Prostate gland (tissue), 2 donors: ENCODE measurements around the gene ZNF614. TPM values are rescaled to one million over a fixed set of nuclear protein-coding genes. Genes with fewer than 3 reads are reported as not detected.
"Not testable (repeated sequence)": the region's sequence is repeated elsewhere in the genome, so short reads cannot be mapped to it uniquely, and the experiment has no call there.

Experiments used
- DNase-seq: peaks from one replicate; pipeline ENCODE4 v3.0.0-alpha.2; 2019; ENCODE audit warnings: low spot score
- H3K27ac ChIP-seq, 2 donors: fragments of 200-600 bp; sonication (generic); 2 replicates each; pipeline ENCODE4 v1.5.1; 2017 to 2019
- H3K27me3 ChIP-seq: fragments of 200-600 bp; sonication (generic); replicated peaks from 2 replicates; pipeline ENCODE4 v1.5.1; 2019; ENCODE audit not compliant: insufficient read depth
- H3K36me3 ChIP-seq, 2 donors: fragments of 200-600 bp; sonication (generic); 1 replicate in 1 of 2; 2 replicates in 1 of 2; pipeline versions ENCODE4 v1.5.1 to v1.8.1; 2017 to 2019
- H3K4me1 ChIP-seq: fragments of 200-600 bp; sonication (generic); replicated peaks from 2 replicates; pipeline ENCODE4 v1.5.1; 2019
- H3K4me3 ChIP-seq, 2 donors: fragments of 200-600 bp; sonication (generic); 2 replicates each; pipeline ENCODE4 v1.5.1; 2017 to 2019
- H3K9me3 ChIP-seq: fragments of 200-600 bp; sonication (generic); 2 replicates; pipeline ENCODE4 v1.5.1; 2017
- POLR2A ChIP-seq: fragments of 450-650 bp; IDR thresholded peaks from one replicate; pipeline ENCODE4 v1.6.1; 2016; ENCODE audit warnings: antibody characterized with exemption, mild to moderate bottlenecking
- POLR2AphosphoS5 ChIP-seq: sonication (generic); formaldehyde crosslinking; IDR thresholded peaks from one replicate; pipeline ENCODE4 v1.6.1; 2017; ENCODE audit warnings: antibody characterized with exemption
- WGBS: methylation state at CpG from one replicate; pipeline ENCODE4 v1.1.5; 2018; 5-methylcytosine and 5-hydroxymethylcytosine counted together
- intact Hi-C: fragments of 100-400 bp; cut with DNase I; formaldehyde crosslinking; loops from one replicate; pipeline ENCODE4 v1.14.2; 2022
- total RNA-seq, 2 donors: library from RNA; depleted of rRNA; stranded (reverse); fragments of >200 nt; gene quantifications; one replicate each; pipeline ENCODE4 v1.1.0, GENCODE V29; 2016
- TF ChIP-seq, protein P1 (sequence below), 4 experiments: fragments of 200-600 bp in 2 of 4; fragments of 450-650 bp in 2 of 4; sonication (generic) in 2 of 4; IDR thresholded peaks; 1 replicate in 3 of 4; 2 replicates in 1 of 4; pipeline ENCODE4 v1.5.1; 2016 to 2019; ENCODE audit warnings: antibody characterized with exemption in 4 of 4, mild to moderate bottlenecking in 2 of 4, moderate library complexity in 2 of 4

ZNF614 gene
- total RNA-seq, 2 donors from 2014 or later: 12.7 to 15.4 TPM

DNA sequence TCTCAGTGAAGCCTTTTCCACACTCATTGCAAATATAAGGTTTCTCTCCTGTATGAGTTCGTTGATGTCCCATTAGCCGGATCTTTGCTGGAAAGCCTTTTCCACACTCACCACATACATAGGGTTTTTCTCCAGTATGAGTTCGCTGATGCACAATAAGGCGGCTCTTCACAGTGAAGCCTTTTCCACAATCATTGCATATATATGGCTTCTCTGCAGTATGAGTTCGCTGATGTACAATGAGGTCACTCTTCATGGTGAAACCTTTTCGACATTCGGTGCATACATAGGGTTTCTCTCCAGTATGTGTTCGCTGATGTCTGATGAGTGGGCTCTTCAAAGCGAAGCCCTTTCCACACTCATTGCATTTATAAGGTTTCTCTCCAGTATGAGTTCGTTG, 34.8 kb downstream of the ZNF614 start:
- no peak overlapping the region for H3K4me3 ChIP-seq
- no peak overlapping the region for H3K27ac ChIP-seq
- intact Hi-C loops: no loop called here
- H3K27me3 ChIP-seq: no peaks in the 10 kb centered on the region
- H3K36me3 ChIP-seq: peaks cover 12 to 32% of the 10 kb centered on the region in 2 donors
- no peak for DNase-seq
- H3K4me1 ChIP-seq: no peaks in the 10 kb centered on the region
- H3K9me3 ChIP-seq: peaks cover 10% of the 10 kb centered on the region
- TF ChIP-seq POLR2AphosphoS5: no peak
- TF ChIP-seq POLR2A: no peak
- TF ChIP-seq, protein P1, sequence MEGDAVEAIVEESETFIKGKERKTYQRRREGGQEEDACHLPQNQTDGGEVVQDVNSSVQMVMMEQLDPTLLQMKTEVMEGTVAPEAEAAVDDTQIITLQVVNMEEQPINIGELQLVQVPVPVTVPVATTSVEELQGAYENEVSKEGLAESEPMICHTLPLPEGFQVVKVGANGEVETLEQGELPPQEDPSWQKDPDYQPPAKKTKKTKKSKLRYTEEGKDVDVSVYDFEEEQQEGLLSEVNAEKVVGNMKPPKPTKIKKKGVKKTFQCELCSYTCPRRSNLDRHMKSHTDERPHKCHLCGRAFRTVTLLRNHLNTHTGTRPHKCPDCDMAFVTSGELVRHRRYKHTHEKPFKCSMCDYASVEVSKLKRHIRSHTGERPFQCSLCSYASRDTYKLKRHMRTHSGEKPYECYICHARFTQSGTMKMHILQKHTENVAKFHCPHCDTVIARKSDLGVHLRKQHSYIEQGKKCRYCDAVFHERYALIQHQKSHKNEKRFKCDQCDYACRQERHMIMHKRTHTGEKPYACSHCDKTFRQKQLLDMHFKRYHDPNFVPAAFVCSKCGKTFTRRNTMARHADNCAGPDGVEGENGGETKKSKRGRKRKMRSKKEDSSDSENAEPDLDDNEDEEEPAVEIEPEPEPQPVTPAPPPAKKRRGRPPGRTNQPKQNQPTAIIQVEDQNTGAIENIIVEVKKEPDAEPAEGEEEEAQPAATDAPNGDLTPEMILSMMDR (IDR thresholded peaks at IDR 0.05): no peak
- WGBS: 97% methylated on average over 10 of the region's 10 CpGs

DNA sequence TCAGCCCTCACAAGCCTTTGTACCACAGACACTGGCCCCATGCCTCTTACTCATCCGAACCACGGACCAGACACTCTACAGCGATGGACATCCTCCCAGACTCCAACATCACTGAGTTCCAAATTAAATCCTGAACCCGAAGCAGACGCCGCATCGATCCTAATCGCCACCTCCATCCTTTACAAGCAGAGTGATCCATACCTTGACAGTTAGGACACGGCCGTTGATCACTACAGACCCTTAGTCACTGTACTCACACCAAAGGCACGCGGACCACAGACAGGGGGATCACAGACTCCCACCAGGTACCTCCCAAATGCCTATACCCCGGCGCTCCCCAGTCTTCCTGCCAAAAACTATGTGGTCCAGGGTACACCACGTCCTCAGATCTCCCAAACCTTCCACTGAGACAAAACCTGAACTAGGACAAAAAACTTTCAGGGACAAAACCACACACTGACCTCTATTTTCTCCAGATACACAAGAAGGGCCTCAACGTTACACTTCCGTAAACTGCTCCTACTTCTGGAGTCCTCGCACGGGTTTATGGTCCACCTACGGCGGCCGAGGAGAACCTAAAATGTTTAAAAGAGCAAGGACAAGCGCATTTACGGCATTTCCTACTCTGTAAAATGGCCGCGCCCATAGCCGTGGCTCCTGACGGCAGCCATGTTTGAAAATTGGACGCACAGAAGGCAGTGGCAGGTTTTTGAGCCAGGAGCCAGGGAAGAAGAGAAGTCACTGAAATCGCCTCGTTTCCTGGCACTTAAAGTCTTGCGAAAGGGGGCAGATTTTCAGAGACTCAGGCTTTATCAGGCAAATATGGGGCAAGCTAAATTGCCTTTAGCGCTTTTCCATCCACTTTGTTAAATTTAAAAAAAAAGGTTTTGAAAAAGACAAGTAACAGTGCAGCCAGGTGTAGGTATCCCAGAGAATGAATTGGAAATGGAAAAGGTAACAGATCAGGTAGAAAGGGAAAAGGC, 41.6 kb downstream of the ZNF614 start, which contains the start of gene ZNF350:
Gene ZNF350 (minus strand): TSS at position 532 of the 983 bp plus-strand sequence. CDS start 12,480 bp downstream, outside the sequence.
- H3K4me1 ChIP-seq: no peaks in the 10 kb centered on the region
- H3K4me3 ChIP-seq: peak within 1 kb of the TSS; percentile 86 to 89
- H3K9me3 ChIP-seq: no peaks in the 10 kb centered on the region
- intact Hi-C loops: loop anchor here (5.0 kb wide), 1 partner anchor 59 kb away; the partner anchor contains the start of gene ZNF613
- H3K27ac ChIP-seq: peak within 1 kb of the TSS; percentile 83 to 88
- peak; percentile 98 for DNase-seq
- TF ChIP-seq, protein P1 (IDR thresholded peaks at IDR 0.05): peak in 1 of 4 experiments; percentile 7
- no peak for TF ChIP-seq POLR2A
- TF ChIP-seq POLR2AphosphoS5: peak; percentile 100
- H3K36me3 ChIP-seq: no peaks in the 10 kb centered on the region
- H3K27me3 ChIP-seq: no peaks in the 10 kb centered on the region
- 2% methylated on average over 33 of the region's 33 CpGs for WGBS

DNA sequence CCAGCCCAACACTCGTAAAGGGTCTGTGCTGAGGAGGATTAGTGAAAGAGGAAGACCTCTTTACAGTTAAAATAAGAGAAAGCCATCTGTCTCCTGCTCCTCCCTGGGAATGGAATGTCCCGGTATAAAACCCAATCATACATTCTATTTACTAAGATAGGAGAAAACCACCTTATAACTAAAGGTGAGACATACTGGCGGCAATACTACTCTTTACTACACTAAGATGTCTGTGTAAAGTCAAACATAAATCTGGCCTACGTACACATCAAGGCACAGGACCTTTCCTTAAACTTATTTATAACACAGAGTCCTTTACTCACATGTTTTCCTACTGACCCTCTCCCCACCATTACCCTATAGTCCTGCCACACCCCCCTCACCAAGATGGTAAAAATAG, 44.8 kb downstream of the ZNF614 start:
- TF ChIP-seq, protein P1 (IDR thresholded peaks at IDR 0.05): no peak
- TF ChIP-seq POLR2AphosphoS5: peak; percentile 34
- 60% methylated on average over 4 of the region's 4 CpGs for WGBS
- intact Hi-C loops: no loop called here
- Histone ChIP-seq H3K4me3 (no peak overlapping the region), H3K27ac (peak overlapping the region; percentile 41 to 88), H3K27me3 (no peaks in the 10 kb centered on the region), H3K9me3 (no peaks in the 10 kb centered on the region), H3K4me1 (peaks cover 3% of the 10 kb centered on the region), H3K36me3 (no peaks in the 10 kb centered on the region)
- DNase-seq: peak; percentile 58

DNA sequence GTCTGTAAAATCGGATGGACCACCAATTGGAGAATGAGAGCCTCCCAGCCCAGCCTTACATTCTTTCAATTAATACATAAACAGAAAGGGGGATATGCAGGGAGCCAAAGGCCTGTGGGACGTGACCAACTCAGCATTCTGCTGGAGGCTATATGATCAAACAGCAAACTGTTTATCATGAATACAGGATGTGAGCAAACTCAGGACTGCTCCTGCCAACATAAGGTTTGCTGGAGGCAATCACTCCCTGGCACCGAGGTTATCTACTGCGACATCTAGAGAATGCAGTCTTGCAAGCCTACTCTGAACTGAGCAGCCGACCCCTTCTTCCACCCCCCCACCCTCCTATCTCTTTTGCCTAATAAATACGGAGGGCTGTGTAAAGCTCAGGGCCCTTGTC, 47.3 kb downstream of the ZNF614 start:
- DNase-seq, H3K27me3 ChIP-seq, intact Hi-C loops, H3K36me3 ChIP-seq, H3K4me1 ChIP-seq, H3K9me3 ChIP-seq, H3K4me3 ChIP-seq: not testable (repeated sequence)
- peak overlapping the region; percentile 4 to 88 for H3K27ac ChIP-seq
- 70% methylated on average over 6 of the region's 6 CpGs for whole genome bisulfite sequencing

DNA sequence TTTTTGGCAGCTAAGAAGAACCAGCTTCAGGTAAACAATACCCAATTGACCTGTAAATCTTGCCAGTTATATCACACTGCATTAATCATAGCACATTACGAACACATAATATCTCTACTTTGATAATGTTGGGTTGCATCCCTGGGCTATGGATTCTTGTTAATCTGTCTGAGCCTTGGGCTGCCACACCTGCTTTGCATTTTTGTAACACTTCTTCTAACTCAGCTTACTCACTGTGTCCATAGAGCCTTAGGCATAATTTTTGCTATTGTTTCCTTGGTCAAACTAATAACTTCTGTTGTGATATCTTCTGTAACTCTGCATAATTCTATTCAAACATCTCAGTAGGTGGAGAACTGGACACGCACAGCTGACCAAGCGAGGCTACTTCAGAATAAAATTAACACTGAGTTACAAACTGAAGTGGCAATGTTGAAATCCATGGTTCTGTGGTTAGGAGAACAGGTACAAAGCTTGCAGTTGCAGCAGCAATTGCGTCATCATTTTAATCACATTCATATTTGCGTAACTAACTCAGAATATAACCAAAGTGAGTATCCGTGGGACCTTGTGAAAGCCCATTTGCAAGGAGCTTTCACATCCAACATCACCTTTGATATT, 48.0 kb downstream of the ZNF614 start:
- WGBS: 79% methylated on average over 6 of the region's 6 CpGs
- no peaks in the 10 kb centered on the region for H3K9me3 ChIP-seq

More for the DNA sequence above, 48.0 kb downstream of the ZNF614 start:
- H3K4me3 ChIP-seq: no peak overlapping the region
- H3K27ac ChIP-seq: peak overlapping the region in 1 of 2 donors; percentile 88
- TF ChIP-seq POLR2A: no peak
- no peak for TF ChIP-seq POLR2AphosphoS5
- TF ChIP-seq, protein P1 (IDR thresholded peaks at IDR 0.05): no peak
- H3K27me3 ChIP-seq: no peaks in the 10 kb centered on the region
- no peaks in the 10 kb centered on the region for H3K36me3 ChIP-seq
- H3K4me1 ChIP-seq: peaks cover 3% of the 10 kb centered on the region
- intact Hi-C loops: no loop called here
- DNase-seq: no peak
